WTC11 (cell line): Measurements from ENCODE around the gene MYOCOS. TPM values are rescaled to one million over a fixed set of nuclear protein-coding genes. Genes with fewer than 3 reads are reported as not detected.

Experiments used
- ATAC-seq: fragments of 200-7000 bp; cut with Tn5 transposase; 2 replicates; pipeline ENCODE4 v1.10.0; 2021; ENCODE audit warnings: mild to moderate bottlenecking, moderate library complexity
- CTCF ChIA-PET: fragments of 300-600 bp; sonication (Branson Sonifier 250); formaldehyde crosslinking; loops from one replicate; lab custom pipeline; 2021; ENCODE audit warnings: antibody characterized with exemption; lab: Charles Lee
- POLR2A ChIA-PET: fragments of 350-600 bp; sonication (Branson Sonifier 250); formaldehyde crosslinking; loops from one replicate; lab custom pipeline; 2021; ENCODE audit warnings: antibody characterized with exemption; lab: Charles Lee
- DNase-seq: peaks from one replicate; pipeline ENCODE4 v3.0.0; 2021; ENCODE audit warnings: low spot score
- H3K27ac Mint-ChIP-seq: 2 replicates; pipeline ENCODE4 v1.8.0; 2021; ENCODE audit warnings: mixed read lengths
- H3K27me3 Mint-ChIP-seq: 2 replicates; pipeline ENCODE4 v1.8.0; 2021; ENCODE audit warnings: low read depth, mild to moderate bottlenecking, moderate library complexity, mixed read lengths
- H3K36me3 Mint-ChIP-seq: 2 replicates; pipeline ENCODE4 v1.8.0; 2021; ENCODE audit warnings: mixed read lengths
- H3K4me1 Mint-ChIP-seq: 2 replicates; pipeline ENCODE4 v1.8.0; 2022; ENCODE audit warnings: mixed read lengths
- H3K4me3 Mint-ChIP-seq: 2 replicates; pipeline ENCODE4 v1.8.0; 2021; ENCODE audit warnings: mild to moderate bottlenecking, moderate library complexity, mixed read lengths
- H3K9me3 Mint-ChIP-seq: 2 replicates; pipeline ENCODE4 v1.8.0; 2021; ENCODE audit warnings: mixed read lengths
- MXD4 ChIP-seq: fragments of 250-450 bp; sonication (Bioruptor Pico); IDR thresholded peaks from 2 replicates; pipeline ENCODE4 v1.8.0; 2021; ENCODE audit warnings: mild to moderate bottlenecking, moderate library complexity, borderline replicate concordance
- SMAD3 ChIP-seq: sonication (generic); formaldehyde crosslinking; IDR thresholded peaks from 2 replicates; pipeline ENCODE4 v1.8.0; 2022; ENCODE audit warnings: missing genetic modification reagents, mild to moderate bottlenecking, borderline replicate concordance
- SOX15 ChIP-seq: fragments of 250-450 bp; sonication (Bioruptor Pico); IDR thresholded peaks from 2 replicates; pipeline ENCODE4 v1.9.0; 2021; ENCODE audit warnings: mild to moderate bottlenecking
- ZNF671 ChIP-seq: fragments of 250-450 bp; sonication (Bioruptor Pico); IDR thresholded peaks from 2 replicates; pipeline ENCODE4 v1.8.0; 2021; ENCODE audit warnings: mild to moderate bottlenecking
- total RNA-seq: library from RNA; stranded (reverse); gene quantifications from 3 replicates; pipeline ENCODE4 v1.2.3, GENCODE V29; 2021
- TF ChIP-seq, protein P1 (sequence below): sonication (generic); formaldehyde crosslinking; IDR thresholded peaks from 2 replicates; pipeline ENCODE4 v1.8.1; 2023; ENCODE audit warnings: mild to moderate bottlenecking, missing genetic modification reagents, borderline replicate concordance
- TF ChIP-seq, protein P2 (sequence below): sonication (generic); formaldehyde crosslinking; IDR thresholded peaks from 2 replicates; pipeline ENCODE4 v1.8.1; 2022; ENCODE audit warnings: low read depth, mild to moderate bottlenecking, moderate library complexity, missing genetic modification reagents, borderline replicate concordance
- TF ChIP-seq, protein P3 (sequence below): sonication (generic); formaldehyde crosslinking; IDR thresholded peaks from 2 replicates; pipeline ENCODE4 v1.8.1; 2023; ENCODE audit warnings: mild to moderate bottlenecking, missing genetic modification reagents, moderate library complexity
- TF ChIP-seq, protein P4 (sequence below): fragments of 250-450 bp; sonication (Bioruptor Pico); conservative IDR thresholded peaks from 2 replicates; pipeline ENCODE4 v1.9.0; 2021; ENCODE audit warnings: mild to moderate bottlenecking
- TF ChIP-seq, protein P5 (sequence below): fragments of 200-600 bp; IDR thresholded peaks from 2 replicates; pipeline ENCODE4 v1.8.0; 2022; ENCODE audit warnings: antibody characterized with exemption

Gene MYOCOS
- total RNA-seq, 1 experiment from 2014 or later = not detected

DNA sequence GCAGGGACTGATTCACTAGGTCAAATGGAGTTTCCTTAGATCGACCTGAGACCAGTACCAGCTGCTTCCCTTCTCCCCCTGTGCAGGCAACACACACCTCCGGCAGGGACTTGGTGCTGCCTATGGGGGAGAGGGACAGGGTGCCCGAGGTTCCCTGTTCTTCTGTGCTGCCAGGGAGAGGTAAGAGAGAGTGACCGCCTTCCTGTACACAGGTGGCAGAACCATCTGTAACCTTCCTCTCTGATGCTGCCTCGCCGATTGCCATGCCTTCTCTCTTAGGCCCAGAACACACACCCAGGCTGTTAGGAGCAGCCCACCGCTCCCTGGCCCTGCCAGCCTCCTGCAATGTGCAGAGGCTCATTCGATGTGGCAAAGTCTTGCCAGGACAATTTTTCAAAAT, 21.1 kb downstream of the MYOCOS start (continued):
- TF ChIP-seq, protein P1, sequence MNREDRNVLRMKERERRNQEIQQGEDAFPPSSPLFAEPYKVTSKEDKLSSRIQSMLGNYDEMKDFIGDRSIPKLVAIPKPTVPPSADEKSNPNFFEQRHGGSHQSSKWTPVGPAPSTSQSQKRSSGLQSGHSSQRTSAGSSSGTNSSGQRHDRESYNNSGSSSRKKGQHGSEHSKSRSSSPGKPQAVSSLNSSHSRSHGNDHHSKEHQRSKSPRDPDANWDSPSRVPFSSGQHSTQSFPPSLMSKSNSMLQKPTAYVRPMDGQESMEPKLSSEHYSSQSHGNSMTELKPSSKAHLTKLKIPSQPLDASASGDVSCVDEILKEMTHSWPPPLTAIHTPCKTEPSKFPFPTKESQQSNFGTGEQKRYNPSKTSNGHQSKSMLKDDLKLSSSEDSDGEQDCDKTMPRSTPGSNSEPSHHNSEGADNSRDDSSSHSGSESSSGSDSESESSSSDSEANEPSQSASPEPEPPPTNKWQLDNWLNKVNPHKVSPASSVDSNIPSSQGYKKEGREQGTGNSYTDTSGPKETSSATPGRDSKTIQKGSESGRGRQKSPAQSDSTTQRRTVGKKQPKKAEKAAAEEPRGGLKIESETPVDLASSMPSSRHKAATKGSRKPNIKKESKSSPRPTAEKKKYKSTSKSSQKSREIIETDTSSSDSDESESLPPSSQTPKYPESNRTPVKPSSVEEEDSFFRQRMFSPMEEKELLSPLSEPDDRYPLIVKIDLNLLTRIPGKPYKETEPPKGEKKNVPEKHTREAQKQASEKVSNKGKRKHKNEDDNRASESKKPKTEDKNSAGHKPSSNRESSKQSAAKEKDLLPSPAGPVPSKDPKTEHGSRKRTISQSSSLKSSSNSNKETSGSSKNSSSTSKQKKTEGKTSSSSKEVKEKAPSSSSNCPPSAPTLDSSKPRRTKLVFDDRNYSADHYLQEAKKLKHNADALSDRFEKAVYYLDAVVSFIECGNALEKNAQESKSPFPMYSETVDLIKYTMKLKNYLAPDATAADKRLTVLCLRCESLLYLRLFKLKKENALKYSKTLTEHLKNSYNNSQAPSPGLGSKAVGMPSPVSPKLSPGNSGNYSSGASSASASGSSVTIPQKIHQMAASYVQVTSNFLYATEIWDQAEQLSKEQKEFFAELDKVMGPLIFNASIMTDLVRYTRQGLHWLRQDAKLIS = no peak
- TF ChIP-seq ZNF671 (CRISPR knock-in tag) = no peak
- TF ChIP-seq, protein P2, sequence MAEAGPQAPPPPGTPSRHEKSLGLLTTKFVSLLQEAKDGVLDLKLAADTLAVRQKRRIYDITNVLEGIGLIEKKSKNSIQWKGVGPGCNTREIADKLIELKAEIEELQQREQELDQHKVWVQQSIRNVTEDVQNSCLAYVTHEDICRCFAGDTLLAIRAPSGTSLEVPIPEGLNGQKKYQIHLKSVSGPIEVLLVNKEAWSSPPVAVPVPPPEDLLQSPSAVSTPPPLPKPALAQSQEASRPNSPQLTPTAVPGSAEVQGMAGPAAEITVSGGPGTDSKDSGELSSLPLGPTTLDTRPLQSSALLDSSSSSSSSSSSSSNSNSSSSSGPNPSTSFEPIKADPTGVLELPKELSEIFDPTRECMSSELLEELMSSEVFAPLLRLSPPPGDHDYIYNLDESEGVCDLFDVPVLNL (CRISPR knock-in tag) = no peak

DNA sequence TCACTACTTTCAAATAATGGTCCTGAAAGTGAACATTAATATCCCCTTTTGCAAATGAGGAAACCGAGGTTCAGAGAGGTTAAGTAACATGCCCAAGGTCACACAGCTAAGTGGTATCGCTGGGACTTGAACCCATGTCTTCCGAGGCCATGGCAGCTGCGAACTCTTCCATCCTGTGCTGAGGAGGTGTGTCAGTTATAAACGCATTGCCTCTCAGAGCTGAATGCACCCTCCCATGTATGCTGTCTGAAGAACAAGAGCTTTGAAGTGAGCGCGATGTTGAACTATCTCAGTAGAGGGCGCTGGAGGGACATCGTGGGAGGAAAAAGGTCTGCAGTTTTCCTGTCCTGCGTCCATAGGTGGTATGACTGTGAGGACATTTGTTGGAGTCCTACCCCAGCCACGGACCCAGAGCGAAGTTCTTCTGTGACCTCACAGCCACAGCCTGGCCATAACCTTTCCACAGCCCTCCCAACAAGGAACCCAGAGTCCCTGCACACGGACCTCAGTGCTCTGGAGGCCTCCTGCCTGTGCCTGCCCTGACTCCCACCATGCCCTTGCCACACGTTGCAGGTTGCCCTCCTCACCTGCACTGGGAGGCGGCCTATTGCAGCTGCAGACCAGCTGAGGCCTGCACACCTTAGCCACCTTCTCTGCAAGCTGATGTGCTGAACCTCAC, 22.9 kb downstream of the MYOCOS start:
- H3K27me3 Mint-ChIP-seq = no peaks in the 10 kb centered on the region
- CTCF ChIA-PET = interaction anchor here (0.5 to 6.9 kb wide), 56 partner anchors 9 to 875 kb away, joined by 3 to 121 read pairs (median 5); partner anchors contain the start of genes DNM3, METTL13, MYOCOS and PRRC2C

More for the DNA sequence above, 22.9 kb downstream of the MYOCOS start:
- H3K9me3 Mint-ChIP-seq = no peaks in the 10 kb centered on the region
- H3K36me3 Mint-ChIP-seq = no peaks in the 10 kb centered on the region
- ATAC-seq (peak; percentile 74), DNase-seq (peak; percentile 91)
- POLR2A ChIA-PET = interaction anchor here (0.6 to 2.2 kb wide), 4 partner anchors 10 to 137 kb away, joined by 3 to 5 read pairs (median 4); partner anchors contain the start of genes METTL13 and VAMP4
- no peak for TF ChIP-seq MXD4 (CRISPR knock-in tag)
- TF ChIP-seq, protein P3, sequence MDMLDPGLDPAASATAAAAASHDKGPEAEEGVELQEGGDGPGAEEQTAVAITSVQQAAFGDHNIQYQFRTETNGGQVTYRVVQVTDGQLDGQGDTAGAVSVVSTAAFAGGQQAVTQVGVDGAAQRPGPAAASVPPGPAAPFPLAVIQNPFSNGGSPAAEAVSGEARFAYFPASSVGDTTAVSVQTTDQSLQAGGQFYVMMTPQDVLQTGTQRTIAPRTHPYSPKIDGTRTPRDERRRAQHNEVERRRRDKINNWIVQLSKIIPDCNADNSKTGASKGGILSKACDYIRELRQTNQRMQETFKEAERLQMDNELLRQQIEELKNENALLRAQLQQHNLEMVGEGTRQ (CRISPR knock-in tag) = no peak
- TF ChIP-seq, protein P4, sequence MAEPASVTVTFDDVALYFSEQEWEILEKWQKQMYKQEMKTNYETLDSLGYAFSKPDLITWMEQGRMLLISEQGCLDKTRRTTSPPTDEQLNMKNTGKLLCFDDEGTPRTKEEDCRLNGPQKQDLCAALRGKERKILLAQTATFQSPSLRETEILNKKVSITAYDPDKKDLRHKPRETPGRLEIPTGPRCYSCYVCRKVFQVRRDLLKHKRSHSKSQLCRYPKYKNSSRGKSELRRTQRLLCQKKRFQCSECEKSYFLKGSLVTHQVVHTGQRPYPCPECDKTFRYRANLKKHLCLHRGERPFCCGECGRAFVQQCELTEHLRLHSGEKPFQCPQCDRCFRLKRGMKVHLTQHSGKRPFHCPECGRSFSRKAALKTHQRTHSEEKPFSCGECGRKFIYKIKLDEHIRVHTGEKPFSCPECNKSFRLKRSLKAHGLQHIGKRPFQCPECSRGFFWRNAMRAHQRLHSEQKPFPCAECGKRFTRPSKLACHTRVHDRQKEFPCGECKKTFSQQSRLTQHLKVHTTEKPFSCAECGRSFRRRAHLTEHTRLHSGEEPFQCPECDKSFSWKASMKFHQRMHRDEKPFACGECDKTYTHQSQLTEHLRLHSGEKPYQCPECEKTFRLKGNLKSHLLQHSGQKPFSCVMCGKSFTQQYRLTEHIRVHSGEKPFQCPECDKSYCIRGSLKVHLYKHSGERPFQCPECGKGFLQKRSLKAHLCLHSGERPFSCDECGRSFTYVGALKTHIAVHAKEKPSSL = no peak
- TF ChIP-seq SOX15 (CRISPR knock-in tag) = no peak
- no peak for TF ChIP-seq SMAD3 (CRISPR knock-in tag)
- TF ChIP-seq, protein P5, sequence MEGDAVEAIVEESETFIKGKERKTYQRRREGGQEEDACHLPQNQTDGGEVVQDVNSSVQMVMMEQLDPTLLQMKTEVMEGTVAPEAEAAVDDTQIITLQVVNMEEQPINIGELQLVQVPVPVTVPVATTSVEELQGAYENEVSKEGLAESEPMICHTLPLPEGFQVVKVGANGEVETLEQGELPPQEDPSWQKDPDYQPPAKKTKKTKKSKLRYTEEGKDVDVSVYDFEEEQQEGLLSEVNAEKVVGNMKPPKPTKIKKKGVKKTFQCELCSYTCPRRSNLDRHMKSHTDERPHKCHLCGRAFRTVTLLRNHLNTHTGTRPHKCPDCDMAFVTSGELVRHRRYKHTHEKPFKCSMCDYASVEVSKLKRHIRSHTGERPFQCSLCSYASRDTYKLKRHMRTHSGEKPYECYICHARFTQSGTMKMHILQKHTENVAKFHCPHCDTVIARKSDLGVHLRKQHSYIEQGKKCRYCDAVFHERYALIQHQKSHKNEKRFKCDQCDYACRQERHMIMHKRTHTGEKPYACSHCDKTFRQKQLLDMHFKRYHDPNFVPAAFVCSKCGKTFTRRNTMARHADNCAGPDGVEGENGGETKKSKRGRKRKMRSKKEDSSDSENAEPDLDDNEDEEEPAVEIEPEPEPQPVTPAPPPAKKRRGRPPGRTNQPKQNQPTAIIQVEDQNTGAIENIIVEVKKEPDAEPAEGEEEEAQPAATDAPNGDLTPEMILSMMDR = peak; percentile 62
- peaks cover 39% of the 10 kb centered on the region for H3K4me1 Mint-ChIP-seq
- no peak overlapping the region for H3K27ac Mint-ChIP-seq
- peak overlapping the region; percentile 32; the same call in 1 of the 2 replicates for H3K4me3 Mint-ChIP-seq
